Immature natural killer cell (primary cell): ENCODE measurements around the gene ATAD3C. TPM values are rescaled to one million over a fixed set of nuclear protein-coding genes. Genes with fewer than 3 reads are reported as not detected.
"Not testable (repeated sequence)": the region's sequence is repeated elsewhere in the genome, so short reads cannot be mapped to it uniquely, and the experiment has no call there.

Source experiments
- DNase-seq, 3 donors: peaks; one replicate each; pipeline ENCODE4 v3.0.0; 2022; ENCODE audit warnings: mixed read lengths in 1 of 3
- H3K27ac Mint-ChIP-seq, 6 donors: one replicate each; pipeline ENCODE4 v1.8.0; 2020; ENCODE audit warnings: mixed read lengths in 6 of 6, mild to moderate bottlenecking in 5 of 6, inconsistent platforms in 4 of 6, moderate library complexity in 3 of 6
- H3K27me3 Mint-ChIP-seq, 3 donors: one replicate each; pipeline ENCODE4 v1.8.0; 2020 to 2021; ENCODE audit warnings: low read depth in 3 of 3, mild to moderate bottlenecking in 3 of 3, mixed read lengths in 3 of 3, moderate library complexity in 3 of 3, inconsistent platforms in 1 of 3
- H3K36me3 Mint-ChIP-seq, 3 donors: one replicate each; pipeline ENCODE4 v1.8.0; 2020; ENCODE audit warnings: mixed read lengths in 3 of 3, inconsistent platforms in 2 of 3, mild to moderate bottlenecking in 2 of 3
- H3K4me1 Mint-ChIP-seq, 2 donors: one replicate each; pipeline ENCODE4 v1.8.0; 2020; ENCODE audit warnings: inconsistent platforms in 2 of 2, mild to moderate bottlenecking in 2 of 2, mixed read lengths in 2 of 2, moderate library complexity in 1 of 2
- H3K4me3 Mint-ChIP-seq, 5 donors: one replicate each; pipeline ENCODE4 v1.8.0; 2020; ENCODE audit warnings: mild to moderate bottlenecking in 5 of 5, mixed read lengths in 5 of 5, inconsistent platforms in 3 of 5, moderate library complexity in 3 of 5
- H3K9me3 Mint-ChIP-seq, 6 donors: one replicate each; pipeline ENCODE4 v1.8.0; 2020; ENCODE audit warnings: mild to moderate bottlenecking in 6 of 6, mixed read lengths in 6 of 6, inconsistent platforms in 4 of 6, moderate library complexity in 3 of 6
- polyA plus RNA-seq, 3 donors: library from polyadenylated mRNA; unstranded; fragments of 300-500 nt; fragmentation: Illumina TruSeq; gene quantifications; one replicate each; pipeline ENCODE4 v1.2.3, GENCODE V29; 2021

Gene ATAD3C, protein sequence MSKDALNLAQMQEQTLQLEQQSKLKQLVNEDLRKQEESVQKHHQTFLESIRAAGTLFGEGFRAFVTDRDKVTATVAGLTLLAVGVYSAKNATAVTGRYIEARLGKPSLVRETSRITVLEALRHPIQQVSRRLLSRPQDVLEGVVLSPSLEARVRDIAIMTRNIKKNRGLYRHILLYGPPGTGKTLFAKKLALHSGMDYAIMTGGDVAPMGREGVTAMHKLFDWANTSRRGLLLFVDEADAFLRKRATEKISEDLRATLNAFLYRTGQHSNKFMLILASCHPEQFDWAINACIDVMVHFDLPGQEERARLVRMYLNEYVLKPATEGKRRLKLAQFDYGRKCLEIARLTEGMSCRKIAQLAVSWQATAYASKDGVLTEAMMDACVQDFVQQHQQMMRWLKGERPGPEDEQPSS
- 1 to 10 TPM; 1.5 to 4.0 (median 3.1) TPM for polyA plus RNA-seq

DNA sequence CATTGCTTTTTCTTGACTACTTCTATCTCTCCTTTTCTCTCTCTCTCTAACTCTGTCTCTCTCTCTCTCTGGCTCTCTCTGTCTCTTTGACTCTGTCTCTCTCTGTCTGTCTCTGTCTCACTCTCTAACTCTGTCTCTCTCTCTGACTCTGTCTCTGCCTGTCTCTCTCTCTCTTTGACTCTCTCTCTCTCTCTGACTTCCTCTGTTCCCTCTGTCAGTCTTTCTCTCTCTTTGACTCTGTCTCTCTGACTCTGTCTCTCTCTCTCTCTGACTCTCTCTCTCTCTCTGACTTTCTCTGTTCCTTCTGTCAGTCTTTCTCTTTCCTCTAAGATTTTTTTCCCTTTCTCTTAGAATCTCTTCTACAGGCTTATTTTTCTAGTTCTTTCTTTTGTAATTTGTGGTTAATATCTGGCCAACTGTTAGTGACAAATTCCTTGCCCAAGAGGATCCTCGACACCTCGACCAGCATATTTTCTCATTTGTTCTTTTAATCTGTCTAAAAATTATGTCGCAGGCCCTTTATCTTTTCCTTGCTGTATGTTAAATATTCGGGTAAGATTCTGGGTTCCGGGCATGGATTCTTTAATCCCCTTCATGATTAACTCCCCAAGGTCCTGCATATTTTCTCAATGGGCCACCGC is at the start of gene ATAD3C:
TSS of gene ATAD3C (plus strand) at position 591 of the 641 bp plus-strand sequence. CDS start 995 bp downstream, outside the sequence.
- no peaks in the 10 kb centered on the region for H3K9me3 Mint-ChIP-seq
- H3K27me3 Mint-ChIP-seq = peaks cover 0 to 4% (median 0%) of the 10 kb centered on the region in 3 donors
- no peak within 1 kb of the TSS for H3K27ac Mint-ChIP-seq
- H3K4me3 Mint-ChIP-seq = no peak within 1 kb of the TSS
- no peaks in the 10 kb centered on the region for H3K4me1 Mint-ChIP-seq
- H3K36me3 Mint-ChIP-seq = no peaks in the 10 kb centered on the region
- DNase-seq = no peak

DNA sequence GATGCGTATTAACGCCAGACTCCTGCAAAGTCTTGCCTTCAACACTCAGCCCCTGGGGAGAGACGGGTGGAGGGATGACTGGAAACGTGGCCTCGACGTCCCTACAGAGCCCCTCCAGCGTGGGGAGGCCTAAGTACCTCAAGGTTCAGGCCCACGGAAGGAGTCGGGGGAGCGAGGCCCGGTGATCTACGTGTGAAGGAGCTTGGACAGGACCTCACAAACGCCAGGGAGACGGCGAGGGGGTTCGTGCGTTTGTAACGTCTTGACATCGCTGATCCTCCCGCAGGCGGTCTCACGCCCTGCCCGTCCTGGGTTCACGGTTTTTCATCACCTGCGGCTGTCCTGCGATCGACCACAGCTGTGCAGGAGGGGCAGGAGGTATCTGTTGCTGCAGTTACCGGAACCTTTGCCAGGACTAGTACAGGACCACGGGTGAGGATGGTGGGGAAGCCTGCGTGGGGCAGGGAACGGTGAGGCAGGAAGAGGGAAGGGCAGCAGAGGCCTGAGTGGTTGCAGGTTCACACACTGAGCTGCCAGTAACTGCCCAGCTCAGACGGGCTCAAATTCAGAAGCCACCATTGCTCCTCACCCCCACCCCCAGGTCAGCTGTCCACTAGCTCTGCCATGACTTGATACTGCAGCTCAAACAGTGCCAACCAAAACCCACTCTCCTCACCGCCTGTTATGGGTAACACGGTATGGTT is 49.5 kb upstream of the ATAD3C start:
- DNase-seq = peak; percentile 26 to 42 (median 39)
- Mint-ChIP-seq H3K36me3 (peaks cover 12 to 28% (median 15%) of the 10 kb centered on the region in 3 donors), H3K4me3 (peak overlapping the region; percentile 85 to 92 (median 88)), H3K4me1 (peaks cover 44 to 52% of the 10 kb centered on the region in 2 donors), H3K9me3 (no peaks in the 10 kb centered on the region), H3K27ac (peak overlapping the region; percentile 84 to 95 (median 88)), H3K27me3 (peaks cover 6 to 20% (median 13%) of the 10 kb centered on the region in 3 donors)

DNA sequence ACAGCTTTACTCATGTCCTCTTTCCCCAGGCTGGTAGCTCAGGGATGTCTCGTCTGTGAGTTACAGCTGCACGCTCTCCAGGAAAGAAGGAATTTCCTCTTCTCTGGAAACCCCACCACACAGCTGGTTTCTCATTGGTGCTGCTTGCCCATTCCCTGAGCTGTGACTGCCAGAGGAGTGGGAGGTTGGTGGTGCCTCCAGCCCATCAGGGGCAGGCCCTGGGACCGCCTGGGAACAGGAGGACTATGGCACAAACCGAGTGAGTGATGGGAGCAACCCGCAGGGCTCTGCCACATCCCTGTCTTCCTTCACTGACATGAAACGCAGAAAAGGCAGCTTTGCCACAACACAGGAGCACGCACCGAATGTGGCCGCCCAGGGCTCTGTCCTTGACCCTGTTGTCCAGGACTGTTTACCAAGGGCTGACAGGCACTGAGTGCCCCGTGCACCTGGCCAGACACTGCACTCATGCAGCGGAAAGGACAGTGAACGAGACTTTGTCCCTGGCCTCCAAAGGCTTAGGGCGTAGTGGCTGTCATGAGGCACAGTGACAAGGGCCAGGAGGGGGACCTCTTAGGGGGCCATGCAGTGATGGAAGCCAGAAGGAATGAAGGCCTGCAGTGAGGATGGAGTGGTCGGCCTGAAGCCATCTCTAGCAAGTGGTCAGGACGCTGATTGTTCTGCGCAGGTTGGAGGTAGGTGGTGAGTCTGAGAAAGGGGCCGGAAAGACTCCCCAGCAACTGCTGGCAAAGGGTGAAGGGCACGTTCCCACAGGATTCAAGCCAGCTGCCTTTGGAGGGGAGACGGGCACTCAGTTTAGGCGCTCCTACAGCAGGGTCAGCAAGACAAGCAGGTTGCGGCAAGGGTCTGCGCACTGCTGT is 48.7 kb upstream of the ATAD3C start:
- Mint-ChIP-seq H3K9me3 (no peaks in the 10 kb centered on the region), H3K4me1 (peaks cover 42 to 53% of the 10 kb centered on the region in 2 donors), H3K4me3 (peak overlapping the region; percentile 85 to 92 (median 88)), H3K27me3 (peaks cover 5 to 20% (median 10%) of the 10 kb centered on the region in 3 donors), H3K27ac (peak overlapping the region; percentile 84 to 95 (median 88)), H3K36me3 (peaks cover 7 to 24% (median 10%) of the 10 kb centered on the region in 3 donors)
- DNase-seq = no peak

DNA sequence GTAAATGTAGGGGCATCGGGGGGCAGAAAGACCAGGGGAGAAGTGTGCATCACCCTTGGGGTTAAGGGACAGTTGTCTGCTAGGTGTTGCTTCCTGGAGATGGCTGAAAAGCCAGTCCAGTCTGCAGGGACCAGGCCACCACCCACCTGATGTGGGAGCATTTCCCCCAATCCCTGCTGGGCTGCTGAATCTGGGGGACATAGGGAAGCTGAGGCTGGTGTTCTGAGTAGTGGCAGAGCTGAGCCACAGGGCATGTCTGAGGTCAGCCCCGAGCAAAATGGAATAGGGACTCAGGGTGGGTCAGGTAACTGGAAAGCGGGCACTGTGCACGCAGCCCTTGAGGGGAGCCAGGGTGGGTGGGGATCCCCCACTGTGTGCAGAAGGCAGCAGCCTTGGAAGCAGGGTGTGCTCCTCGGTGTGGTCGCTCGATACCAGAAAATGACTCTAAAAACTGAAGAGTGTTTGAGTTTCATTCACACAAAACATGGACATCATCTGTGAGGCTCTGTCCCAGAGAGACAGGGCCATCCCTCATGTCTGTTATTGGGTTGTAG is 48.0 kb upstream of the ATAD3C start:
- peaks cover 7 to 24% (median 10%) of the 10 kb centered on the region in 3 donors for H3K36me3 Mint-ChIP-seq
- peak overlapping the region; percentile 46 to 91 (median 59) for H3K4me3 Mint-ChIP-seq
- H3K9me3 Mint-ChIP-seq = no peaks in the 10 kb centered on the region
- H3K27me3 Mint-ChIP-seq = peaks cover 7 to 20% (median 10%) of the 10 kb centered on the region in 3 donors
- DNase-seq = no peak
- H3K4me1 Mint-ChIP-seq = peaks cover 49 to 59% of the 10 kb centered on the region in 2 donors
- H3K27ac Mint-ChIP-seq = peak overlapping the region; percentile 69 to 95 (median 86)

DNA sequence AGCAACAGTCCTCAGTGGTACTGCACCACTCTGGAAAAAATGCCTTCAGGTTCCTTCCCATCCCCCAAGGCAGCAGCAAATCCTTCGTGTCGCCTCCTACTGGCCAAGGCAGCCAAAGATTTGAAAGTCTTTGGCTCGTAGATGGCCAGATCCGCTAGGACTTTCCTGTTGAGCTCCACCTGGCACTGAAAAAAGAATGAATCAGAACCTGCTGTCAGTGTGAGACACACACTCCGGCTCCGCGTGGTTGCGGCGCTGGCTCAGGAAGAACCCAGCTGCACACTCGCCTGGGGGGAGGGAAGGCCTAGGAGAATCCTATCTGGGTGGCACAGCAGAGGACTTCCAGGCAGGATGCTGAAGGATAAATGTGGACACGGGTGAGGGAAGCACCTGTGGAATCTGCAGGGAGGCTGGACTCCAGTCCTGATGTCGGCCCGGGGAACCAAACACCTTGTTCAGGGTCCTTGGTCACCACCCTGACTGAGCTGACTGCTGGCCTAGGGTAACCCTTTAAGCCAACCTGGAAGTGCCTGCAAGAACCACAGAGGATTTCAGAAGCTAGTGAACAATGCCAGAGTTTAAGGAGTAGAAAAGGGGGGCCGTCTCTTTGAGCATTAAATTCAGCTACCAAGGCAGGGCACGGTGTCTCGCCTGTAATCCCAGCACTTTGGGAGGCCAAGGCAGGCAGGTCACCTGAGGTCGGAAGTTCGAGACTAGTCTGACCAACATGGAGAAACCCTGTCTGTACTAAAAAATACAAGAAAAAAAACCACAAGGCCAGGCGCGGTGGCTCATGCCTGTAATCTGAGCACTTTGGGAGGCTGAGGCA is 47.2 kb upstream of the ATAD3C start:
- peak overlapping the region; percentile 46 to 91 (median 59) for H3K4me3 Mint-ChIP-seq
- H3K36me3 Mint-ChIP-seq = peaks cover 7 to 24% (median 10%) of the 10 kb centered on the region in 3 donors

DNA sequence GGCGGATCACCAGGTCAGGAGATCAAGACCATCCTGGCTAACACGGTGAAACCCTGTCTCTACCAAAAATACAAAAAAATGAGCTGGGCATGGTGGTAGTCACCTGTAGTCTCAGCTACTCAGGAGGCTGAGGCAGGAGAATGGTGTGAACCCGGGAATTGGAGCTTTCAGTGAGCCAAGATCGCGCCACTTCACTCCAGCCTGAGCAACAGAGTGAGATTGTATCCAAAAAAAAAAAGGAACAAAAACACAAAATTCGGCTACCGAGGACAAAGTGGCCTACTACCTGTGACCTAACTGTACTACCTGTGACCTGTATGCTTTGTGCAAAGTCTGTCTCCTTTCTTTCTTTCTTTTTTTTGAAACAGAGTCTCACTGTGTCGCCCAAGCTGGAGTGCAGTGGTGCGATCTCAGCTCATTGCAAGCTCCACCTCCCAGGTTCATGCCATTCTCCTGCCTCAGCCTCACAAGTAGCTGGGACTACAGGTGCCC is 46.5 kb upstream of the ATAD3C start:
- Mint-ChIP-seq H3K27me3 (peaks cover 10 to 20% (median 13%) of the 10 kb centered on the region in 3 donors), H3K27ac (peak overlapping the region in 2 of 6 donors; percentile 23 to 69), H3K4me1 (peaks cover 46 to 60% of the 10 kb centered on the region in 2 donors), H3K4me3 (peak overlapping the region in 1 of 5 donors; percentile 68), H3K36me3 (peaks cover 7 to 24% (median 10%) of the 10 kb centered on the region in 3 donors)
- DNase-seq, H3K9me3 Mint-ChIP-seq: not testable (repeated sequence)

More for the DNA sequence above, 47.2 kb upstream of the ATAD3C start:
- Mint-ChIP-seq H3K9me3 (no peaks in the 10 kb centered on the region), H3K27me3 (peaks cover 10 to 20% (median 10%) of the 10 kb centered on the region in 3 donors), H3K27ac (peak overlapping the region in 5 of 6 donors; percentile 43 to 84 (median 77)), H3K4me1 (peaks cover 49 to 63% of the 10 kb centered on the region in 2 donors)
- DNase-seq = peak in 1 of 3 donors; percentile 27

DNA sequence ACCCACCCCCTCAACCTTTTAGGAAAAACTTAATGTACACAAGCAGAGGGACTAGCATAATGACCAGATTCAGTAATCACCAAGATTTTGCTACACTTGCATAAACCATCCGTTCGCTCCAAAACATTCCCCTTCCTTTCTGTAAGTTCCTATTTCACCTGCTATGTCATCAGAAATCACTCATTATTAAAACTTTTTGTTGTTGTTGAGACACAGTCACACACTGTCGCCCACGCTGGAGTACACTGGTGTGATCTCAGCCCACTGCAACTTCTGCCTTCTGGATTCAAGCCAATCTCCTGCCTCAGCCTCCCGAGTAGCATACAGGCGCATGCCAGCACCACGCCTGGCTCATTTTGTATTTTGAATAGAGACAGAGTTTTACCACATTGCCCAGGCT is 45.8 kb upstream of the ATAD3C start:
- Mint-ChIP-seq H3K4me3 (peak overlapping the region in 3 of 5 donors; percentile 18 to 68 (median 56)), H3K9me3 (no peaks in the 10 kb centered on the region), H3K36me3 (peaks cover 7 to 24% (median 10%) of the 10 kb centered on the region in 3 donors), H3K27me3 (peaks cover 12 to 18% (median 14%) of the 10 kb centered on the region in 3 donors), H3K4me1 (peaks cover 47 to 59% of the 10 kb centered on the region in 2 donors), H3K27ac (peak overlapping the region in 4 of 6 donors; percentile 59 to 80 (median 67))
- no peak for DNase-seq

DNA sequence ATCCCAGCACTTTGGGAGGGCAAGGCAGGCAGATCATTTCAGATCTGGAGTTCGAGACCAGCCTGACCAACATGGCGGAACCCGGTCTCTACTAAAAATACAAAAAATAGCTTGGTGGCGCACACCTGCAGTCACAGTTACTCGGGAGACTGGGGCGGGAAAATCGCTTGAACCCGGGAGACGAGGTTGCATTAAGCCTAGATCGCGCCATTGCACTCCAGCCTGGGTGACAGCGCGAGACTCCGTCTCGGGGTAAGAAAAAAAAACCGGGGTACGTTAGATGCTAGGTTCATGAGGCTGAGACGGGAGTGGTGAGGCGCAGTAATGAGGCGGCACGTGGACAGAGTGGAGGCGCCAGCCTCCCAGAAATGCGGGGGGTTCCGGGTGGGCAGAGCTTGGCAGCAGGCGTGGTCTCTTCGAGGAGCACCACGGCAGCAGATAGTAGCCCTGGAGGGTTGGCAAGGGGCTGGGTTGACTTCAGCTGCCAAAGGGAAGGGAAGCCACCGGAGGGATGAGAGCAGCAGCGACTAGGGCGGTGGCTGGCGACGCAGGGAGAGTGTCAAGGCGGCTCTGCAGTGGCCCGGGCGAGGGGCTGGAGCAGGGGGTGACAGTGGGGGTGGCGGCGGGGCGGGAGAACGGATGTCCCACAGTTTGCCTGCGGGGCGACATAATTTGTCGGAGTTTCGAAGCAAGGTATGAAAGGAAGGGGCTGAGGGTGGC is 43.2 kb upstream of the ATAD3C start:
- DNase-seq = no peak
- H3K4me1 Mint-ChIP-seq = peaks cover 28 to 43% of the 10 kb centered on the region in 2 donors
- H3K9me3 Mint-ChIP-seq = no peaks in the 10 kb centered on the region
- peaks cover 7 to 21% (median 10%) of the 10 kb centered on the region in 3 donors for H3K36me3 Mint-ChIP-seq
- H3K4me3 Mint-ChIP-seq = peak overlapping the region; percentile 91 to 94 (median 93)
- peaks cover 5 to 12% (median 7%) of the 10 kb centered on the region in 3 donors for H3K27me3 Mint-ChIP-seq
- peak overlapping the region; percentile 52 to 93 (median 86) for H3K27ac Mint-ChIP-seq

DNA sequence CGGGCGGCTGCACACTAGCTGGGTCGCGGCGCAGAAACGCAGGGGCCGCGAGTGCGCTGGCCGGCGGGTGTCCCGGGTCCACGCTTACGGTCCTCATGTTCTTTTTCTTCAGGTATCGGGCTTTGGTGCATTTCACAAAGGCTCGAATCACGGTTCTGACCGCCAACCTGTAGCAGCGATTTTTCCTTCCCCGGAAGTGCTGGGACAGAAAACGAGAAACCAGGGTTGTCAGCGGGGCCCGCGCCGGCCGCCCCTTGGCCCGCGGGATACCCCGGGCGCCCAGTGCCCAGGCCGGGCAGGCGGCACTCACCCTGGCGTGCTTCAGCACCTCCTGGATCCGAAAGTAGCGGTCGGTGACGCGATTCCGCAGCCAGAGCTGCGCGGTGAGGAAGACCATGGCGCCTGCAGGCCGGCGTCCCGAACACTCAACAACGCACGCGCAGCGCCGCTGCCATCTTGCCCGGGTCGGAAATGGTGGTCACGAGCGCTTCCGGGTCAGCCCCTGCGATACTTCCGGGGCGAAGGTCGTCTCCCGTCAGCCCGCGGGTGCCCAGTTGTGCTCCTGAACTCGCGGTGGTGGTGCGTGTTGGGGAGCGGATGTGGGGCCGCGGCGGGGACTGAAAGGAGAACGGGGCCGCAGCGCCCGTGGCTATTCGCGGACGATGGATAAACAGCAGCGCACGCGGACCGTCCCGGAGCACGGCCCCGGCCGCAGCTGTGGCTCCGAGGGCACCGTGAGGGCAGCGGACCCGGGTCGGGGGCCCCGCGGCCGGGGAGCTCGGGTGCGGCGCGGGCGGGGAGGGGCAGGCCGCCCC is 42.5 kb upstream of the ATAD3C start, which contains the start of gene MRPL20:
TSS of gene MRPL20 (minus strand) at position 473 of the 815 bp plus-strand sequence. CDS start at position 397, 76 bp downstream.
- Mint-ChIP-seq H3K27ac (peak within 1 kb of the TSS; percentile 76 to 94 (median 91)), H3K36me3 (peaks cover 7 to 15% (median 9%) of the 10 kb centered on the region in 3 donors), H3K4me3 (peak within 1 kb of the TSS; percentile 91 to 94 (median 93)), H3K9me3 (no peaks in the 10 kb centered on the region), H3K4me1 (peaks cover 26 to 36% of the 10 kb centered on the region in 2 donors), H3K27me3 (peaks cover 5 to 10% (median 5%) of the 10 kb centered on the region in 3 donors)
- peak; percentile 95 to 96 (median 95) for DNase-seq

DNA sequence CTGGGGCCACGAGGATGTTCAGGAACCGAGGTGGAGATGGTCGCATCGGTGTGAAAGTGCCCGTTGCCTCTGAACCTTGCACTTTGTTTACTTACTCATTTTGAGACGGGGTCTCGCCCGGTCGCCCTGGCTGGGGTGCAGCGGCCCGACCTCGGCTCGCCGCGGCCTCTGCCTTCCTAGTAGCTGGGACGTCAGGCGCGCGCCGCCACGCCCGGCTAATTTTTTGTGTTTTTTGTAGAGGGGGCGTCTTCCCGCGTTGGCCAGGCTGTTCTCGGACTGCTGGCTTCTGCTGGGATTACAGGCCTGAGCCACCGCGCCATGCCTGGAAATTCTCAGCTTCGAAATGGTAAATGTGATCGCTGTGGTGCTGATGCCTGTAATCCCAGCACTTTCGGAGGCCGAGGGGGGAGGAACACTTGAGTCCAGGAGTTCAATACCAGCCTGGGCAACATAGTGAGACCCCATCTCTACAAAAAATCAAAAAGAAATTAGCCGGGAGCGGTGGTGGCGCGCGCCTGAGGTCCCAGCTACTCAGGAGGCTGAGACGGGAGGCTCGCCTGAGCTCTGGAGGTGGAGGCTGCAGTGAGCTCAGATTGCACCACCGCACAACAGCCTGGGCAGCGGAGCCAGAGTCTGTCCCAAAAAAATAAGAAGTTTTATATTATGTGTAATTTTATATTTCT is 41.7 kb upstream of the ATAD3C start:
- H3K27me3 Mint-ChIP-seq = peaks cover 5 to 9% (median 5%) of the 10 kb centered on the region in 3 donors
- peak overlapping the region; percentile 74 to 93 (median 93) for H3K4me3 Mint-ChIP-seq
- DNase-seq = no peak
- peak overlapping the region; percentile 70 to 89 (median 82) for H3K27ac Mint-ChIP-seq
- H3K36me3 Mint-ChIP-seq = peaks cover 5 to 10% (median 7%) of the 10 kb centered on the region in 3 donors
- H3K4me1 Mint-ChIP-seq = peaks cover 26 to 33% of the 10 kb centered on the region in 2 donors
- H3K9me3 Mint-ChIP-seq = peaks cover 0 to 2% (median 0%) of the 10 kb centered on the region in 6 donors
